H9 (cell line): ENCODE data around the gene PPP1R16B. TPM values are rescaled to one million over a fixed set of nuclear protein-coding genes. Genes with fewer than 3 reads are reported as not detected.

Experiments used
- DNase-seq: peaks from one replicate; pipeline ENCODE4 v3.0.0-alpha.2; 2017
- H2AFZ ChIP-seq: one replicate; pipeline ENCODE4 v1.6.1; 2013; ENCODE audit warnings: mild to moderate bottlenecking, low read length, control low read depth, moderate library complexity
- H2AK5ac ChIP-seq: 2 replicates; pipeline ENCODE4 v1.6.1; 2013; ENCODE audit warnings: low read length, control low read depth, mixed read lengths; ENCODE audit not compliant: insufficient read length
- H2BK120ac ChIP-seq: one replicate; pipeline ENCODE4 v1.6.1; 2013; ENCODE audit warnings: low read depth, mild to moderate bottlenecking, low read length, control low read depth, inconsistent platforms; ENCODE audit not compliant: poor library complexity, severe bottlenecking
- H2BK12ac ChIP-seq: 2 replicates; pipeline ENCODE4 v1.6.1; 2013; ENCODE audit warnings: low read length, control low read depth, mixed read lengths, low read depth; ENCODE audit not compliant: insufficient read length
- H2BK15ac ChIP-seq: 2 replicates; pipeline ENCODE4 v1.6.1; 2013; ENCODE audit warnings: low read depth, low read length, control low read depth
- H2BK20ac ChIP-seq: one replicate; pipeline ENCODE4 v1.6.1; 2013; ENCODE audit warnings: low read depth, mild to moderate bottlenecking, low read length, control low read depth, inconsistent platforms; ENCODE audit not compliant: poor library complexity, severe bottlenecking
- H2BK5ac ChIP-seq: 2 replicates; pipeline ENCODE4 v1.6.1; 2013; ENCODE audit warnings: low read length, control low read depth, mixed read lengths; ENCODE audit not compliant: insufficient read length
- H3K14ac ChIP-seq: 2 replicates; pipeline ENCODE4 v1.6.1; 2013; ENCODE audit warnings: low read length, control low read depth; ENCODE audit not compliant: insufficient read depth
- H3K18ac ChIP-seq: 2 replicates; pipeline ENCODE4 v1.6.1; 2013; ENCODE audit warnings: low read depth, mild to moderate bottlenecking, mixed read lengths, low read length, control low read depth; ENCODE audit not compliant: insufficient read length
- H3K23ac ChIP-seq: 2 replicates; pipeline ENCODE4 v1.6.1; 2013; ENCODE audit warnings: low read length, control low read depth, mixed read lengths, low read depth; ENCODE audit not compliant: insufficient read length
- H3K23me2 ChIP-seq: 2 replicates; pipeline ENCODE4 v1.6.1; 2013; ENCODE audit warnings: low read depth, mild to moderate bottlenecking, mixed read lengths, low read length, control low read depth; ENCODE audit not compliant: insufficient read length, poor library complexity, severe bottlenecking
- H3K27ac ChIP-seq: 2 replicates; pipeline ENCODE4 v1.5.1; 2013; ENCODE audit warnings: low read length, control low read depth, mixed read lengths, low read depth; ENCODE audit not compliant: insufficient read length
- H3K27me3 ChIP-seq: 2 replicates; pipeline ENCODE4 v1.6.1; 2013; ENCODE audit warnings: low read length, control low read depth, inconsistent platforms; ENCODE audit not compliant: insufficient read depth
- H3K4ac ChIP-seq: 2 replicates; pipeline ENCODE4 v1.6.1; 2013; ENCODE audit warnings: low read depth, mild to moderate bottlenecking, control low read depth, inconsistent platforms, low read length, moderate library complexity
- H3K4me1 ChIP-seq: 2 replicates; pipeline ENCODE4 v1.6.1; 2013; ENCODE audit warnings: low read length, control low read depth, inconsistent platforms; ENCODE audit not compliant: insufficient read depth
- H3K4me2 ChIP-seq: 2 replicates; pipeline ENCODE4 v1.6.1; 2013; ENCODE audit warnings: low read length, control low read depth, mixed read lengths; ENCODE audit not compliant: insufficient read length, insufficient read depth
- H3K56ac ChIP-seq: 2 replicates; pipeline ENCODE4 v1.6.1; 2013; ENCODE audit warnings: low read depth, mild to moderate bottlenecking, mixed read lengths, low read length, control low read depth; ENCODE audit not compliant: insufficient read length
- H3K79me1 ChIP-seq: 2 replicates; pipeline ENCODE4 v1.6.1; 2013; ENCODE audit warnings: low read depth, mild to moderate bottlenecking, moderate library complexity, low read length, control low read depth, inconsistent platforms; ENCODE audit not compliant: insufficient read depth, poor library complexity, severe bottlenecking
- H3K79me2 ChIP-seq: 2 replicates; pipeline ENCODE4 v1.6.1; 2013; ENCODE audit warnings: low read length, control low read depth, inconsistent platforms; ENCODE audit not compliant: insufficient read depth
- H3K9ac ChIP-seq: 2 replicates; pipeline ENCODE4 v1.6.1; 2013; ENCODE audit warnings: low read length, control low read depth, mixed read lengths; ENCODE audit not compliant: insufficient read length; ENCODE audit errors: extremely low read depth
- H3K9me3 ChIP-seq: one replicate; pipeline ENCODE4 v1.6.1; 2013; ENCODE audit warnings: low read depth, low read length, inconsistent platforms; ENCODE audit not compliant: control insufficient read depth
- H3T11ph ChIP-seq: one replicate; pipeline ENCODE4 v1.6.1; 2013; ENCODE audit warnings: mild to moderate bottlenecking, low read length, control low read depth, inconsistent platforms
- H4K20me1 ChIP-seq: one replicate; pipeline ENCODE4 v1.6.1; 2013; ENCODE audit not compliant: control insufficient read depth, insufficient read length, insufficient read depth
- H4K5ac ChIP-seq: 2 replicates; pipeline ENCODE4 v1.6.1; 2013; ENCODE audit warnings: low read depth, mild to moderate bottlenecking, mixed read lengths, low read length, control low read depth; ENCODE audit not compliant: insufficient read length
- H4K8ac ChIP-seq: replicated peaks from 2 replicates; pipeline ENCODE4 v1.6.1; 2013; ENCODE audit warnings: low read length, control low read depth, mixed read lengths, low read depth; ENCODE audit not compliant: insufficient read length
- H4K91ac ChIP-seq: 2 replicates; pipeline ENCODE4 v1.6.1; 2013; ENCODE audit warnings: low read depth, mild to moderate bottlenecking, moderate library complexity, mixed read lengths, low read length, control low read depth; ENCODE audit not compliant: insufficient read length
- H3K27ac Mint-ChIP-seq, 3 experiments: 2 replicates in 2 of 3; 3 replicates in 1 of 3; pipeline ENCODE4 v1.8.0; 2020 to 2021; ENCODE audit warnings: mixed read lengths in 3 of 3, mild to moderate bottlenecking in 1 of 3, moderate library complexity in 1 of 3
- H3K27me3 Mint-ChIP-seq: 2 replicates; pipeline ENCODE4 v1.8.0; 2021; ENCODE audit warnings: low read depth, mild to moderate bottlenecking, moderate library complexity, mixed read lengths
- H3K36me3 Mint-ChIP-seq, 3 experiments: 2 replicates in 2 of 3; 3 replicates in 1 of 3; pipeline ENCODE4 v1.8.0; 2020 to 2021; ENCODE audit warnings: low read depth in 3 of 3, mixed read lengths in 3 of 3; ENCODE audit not compliant: insufficient read depth in 1 of 3
- H3K4me1 Mint-ChIP-seq, 2 experiments: 2 replicates each; pipeline ENCODE4 v1.8.0; 2020; ENCODE audit warnings: mixed read lengths in 2 of 2
- H3K4me3 Mint-ChIP-seq, 2 experiments: 2 replicates in 1 of 2; 3 replicates in 1 of 2; pipeline ENCODE4 v1.8.0; 2020 to 2021; ENCODE audit warnings: mild to moderate bottlenecking in 2 of 2, mixed read lengths in 2 of 2, moderate library complexity in 1 of 2
- H3K9me3 Mint-ChIP-seq, 2 experiments: 2 replicates in 1 of 2; 3 replicates in 1 of 2; pipeline ENCODE4 v1.8.0; 2020; ENCODE audit warnings: mild to moderate bottlenecking in 2 of 2, mixed read lengths in 2 of 2, moderate library complexity in 1 of 2
- WGBS: extraction: QIAGEN DNeasy Blood & Tissue Kit; methylation state at CpG from one replicate; pipeline ENCODE4 v1.1.7; 2013; ENCODE audit warnings: missing lambda C conversion rate, low lambda C conversion rate, mixed read lengths; ENCODE audit not compliant: insufficient read length; ENCODE audit errors: extremely low coverage; 5-methylcytosine and 5-hydroxymethylcytosine counted together
- total RNA-seq: library from RNA; stranded (reverse); gene quantifications from 2 replicates; pipeline ENCODE4 v1.2.1, GENCODE V29; 2021
- TF ChIP-seq, protein P1 (sequence below): fragments of 200-600 bp; sonication (generic); conservative IDR thresholded peaks from 3 replicates; pipeline ENCODE4 v1.8.0; 2021; ENCODE audit warnings: antibody characterized with exemption, mild to moderate bottlenecking

The PPP1R16B gene
- total RNA-seq, 1 experiment from 2014 or later: 8.2 TPM

- no peak for DNase-seq
- no peaks in the 10 kb centered on the region; a peak in 1 of 5 replicates for H3K9me3 Mint-ChIP-seq
- Histone ChIP-seq H3K14ac (no peak overlapping the region), H2BK120ac (no peak overlapping the region), H4K20me1 (no peaks in the 10 kb centered on the region), H3K79me2 (no peaks in the 10 kb centered on the region), H3K9me3 (no peaks in the 10 kb centered on the region), H2BK20ac (no peak overlapping the region), H2BK12ac (no peak overlapping the region), H4K5ac (no peak overlapping the region), H3K23me2 (no peaks in the 10 kb centered on the region), H3K4me2 (no peak overlapping the region), H3K23ac (no peak overlapping the region), H3K79me1 (no peaks in the 10 kb centered on the region), H4K91ac (no peak overlapping the region), H3K4me1 (peaks cover 4% of the 10 kb centered on the region; the same call in 1 of the 2 replicates), H4K8ac (no peak overlapping the region), H3K27ac (no peak overlapping the region), H3T11ph (no peak overlapping the region), H3K27me3 (no peaks in the 10 kb centered on the region), H3K18ac (no peak overlapping the region), H3K9ac (no peak overlapping the region), H3K56ac (no peak overlapping the region), H2BK15ac (no peak overlapping the region; the same call in 1 of the 2 replicates), H3K4ac (no peak overlapping the region), H2BK5ac (no peak overlapping the region), H2AFZ (no peak overlapping the region), H2AK5ac (no peak overlapping the region)
- no peaks in the 10 kb centered on the region for H3K27me3 Mint-ChIP-seq
- TF ChIP-seq, protein P1, sequence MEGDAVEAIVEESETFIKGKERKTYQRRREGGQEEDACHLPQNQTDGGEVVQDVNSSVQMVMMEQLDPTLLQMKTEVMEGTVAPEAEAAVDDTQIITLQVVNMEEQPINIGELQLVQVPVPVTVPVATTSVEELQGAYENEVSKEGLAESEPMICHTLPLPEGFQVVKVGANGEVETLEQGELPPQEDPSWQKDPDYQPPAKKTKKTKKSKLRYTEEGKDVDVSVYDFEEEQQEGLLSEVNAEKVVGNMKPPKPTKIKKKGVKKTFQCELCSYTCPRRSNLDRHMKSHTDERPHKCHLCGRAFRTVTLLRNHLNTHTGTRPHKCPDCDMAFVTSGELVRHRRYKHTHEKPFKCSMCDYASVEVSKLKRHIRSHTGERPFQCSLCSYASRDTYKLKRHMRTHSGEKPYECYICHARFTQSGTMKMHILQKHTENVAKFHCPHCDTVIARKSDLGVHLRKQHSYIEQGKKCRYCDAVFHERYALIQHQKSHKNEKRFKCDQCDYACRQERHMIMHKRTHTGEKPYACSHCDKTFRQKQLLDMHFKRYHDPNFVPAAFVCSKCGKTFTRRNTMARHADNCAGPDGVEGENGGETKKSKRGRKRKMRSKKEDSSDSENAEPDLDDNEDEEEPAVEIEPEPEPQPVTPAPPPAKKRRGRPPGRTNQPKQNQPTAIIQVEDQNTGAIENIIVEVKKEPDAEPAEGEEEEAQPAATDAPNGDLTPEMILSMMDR: no peak
- H3K36me3 Mint-ChIP-seq: no peaks in the 10 kb centered on the region
- no CpG with 5 or more reads among the region's 4 CpGs for WGBS
- H3K27ac Mint-ChIP-seq: no peak overlapping the region
- H3K4me3 Mint-ChIP-seq: no peak overlapping the region
- peaks cover 14 to 17% of the 10 kb centered on the region in 2 experiments for H3K4me1 Mint-ChIP-seq
Observed at GRCh38 chr20:38867062-38867359, 61.5 kb downstream of the PPP1R16B start.
